Measurements from ENCODE around the gene GPATCH8. TPM values are rescaled to one million over a fixed set of nuclear protein-coding genes. Genes with fewer than 3 reads are reported as not detected.

Gene GPATCH8
- total RNA-seq, 1 experiment from 2014 or later: 40.8 TPM

- intact Hi-C loops (cut with micrococcal nuclease): no loop called here
- H3K9me3 Mint-ChIP-seq (ENCODE audit: unreplicated experiment): no peaks in the 10 kb centered on the region
- no TSS peak for BruUV-seq (replicated peaks)
- ChIA-PET POLR2A (interaction anchor here (0.7 to 1.1 kb wide), 3 partner anchors 132 to 151 kb away, joined by 3 read pairs; no protein-coding TSS in a partner anchor), CTCF (interaction anchor here (0.5 to 1.7 kb wide), 6 partner anchors 10 to 1479 kb away, joined by 3 to 8 read pairs (median 4); partner anchors contain the start of gene FAM171A2)
- no peak overlapping the region for H3K27ac Mint-ChIP-seq (ENCODE audit: low read depth, unreplicated experiment)
- no peaks in the 10 kb centered on the region for H3K27me3 Mint-ChIP-seq (ENCODE audit: insufficient read depth, unreplicated experiment)
- peaks cover 20% of the 10 kb centered on the region for H3K36me3 Mint-ChIP-seq (ENCODE audit: insufficient read depth, unreplicated experiment)
- H3K4me3 Mint-ChIP-seq (ENCODE audit: unreplicated experiment): no peak overlapping the region
- no peak for DNase-seq (ENCODE audit: unreplicated experiment)
- no peak for TF ChIP-seq CTCF (IDR thresholded peaks at IDR 0.05; ENCODE audit: unreplicated experiment)
- no peaks in the 10 kb centered on the region for H3K4me1 Mint-ChIP-seq (ENCODE audit: insufficient read depth, unreplicated experiment)
Observed at GRCh38 chr17:44352828-44353671, 150.2 kb downstream of the GPATCH8 start.

GRCh38 chr17:44351961-44352827 lies 151.0 kb downstream of the GPATCH8 start:
- POLR2A ChIA-PET: interaction anchor here (0.7 to 0.8 kb wide), 2 partner anchors 131 to 171 kb away, joined by 3 read pairs; no protein-coding TSS in a partner anchor
- TSS peak; percentile 67 for BruUV-seq (replicated peaks)
- TF ChIP-seq CTCF (IDR thresholded peaks at IDR 0.05; ENCODE audit: unreplicated experiment): no peak
- CTCF ChIA-PET: interaction anchor here (0.5 to 1.7 kb wide), 2 partner anchors 10 to 12 kb away, joined by 4 to 8 read pairs; partner anchors contain the start of gene FAM171A2
- Mint-ChIP-seq H3K27ac (ENCODE audit: low read depth, unreplicated experiment) (no peak overlapping the region), H3K4me3 (ENCODE audit: unreplicated experiment) (no peak overlapping the region), H3K4me1 (ENCODE audit: insufficient read depth, unreplicated experiment) (no peaks in the 10 kb centered on the region), H3K36me3 (ENCODE audit: insufficient read depth, unreplicated experiment) (peaks cover 20% of the 10 kb centered on the region), H3K27me3 (ENCODE audit: insufficient read depth, unreplicated experiment) (no peaks in the 10 kb centered on the region), H3K9me3 (ENCODE audit: unreplicated experiment) (no peaks in the 10 kb centered on the region)
- DNase-seq (ENCODE audit: unreplicated experiment): no peak
- intact Hi-C loops (cut with micrococcal nuclease): no loop called here

GRCh38 chr17:44351464-44351863 lies 151.7 kb downstream of the GPATCH8 start:
- intact Hi-C loops (cut with micrococcal nuclease): no loop called here
- H3K4me1 Mint-ChIP-seq (ENCODE audit: insufficient read depth, unreplicated experiment): no peaks in the 10 kb centered on the region
- no peaks in the 10 kb centered on the region for H3K9me3 Mint-ChIP-seq (ENCODE audit: unreplicated experiment)
- CTCF ChIA-PET: interaction anchor here (0.7 to 1.9 kb wide), 7 partner anchors 9 to 206 kb away, joined by 4 to 14 read pairs (median 6); partner anchors contain the start of gene FAM171A2
- no peaks in the 10 kb centered on the region for H3K27me3 Mint-ChIP-seq (ENCODE audit: insufficient read depth, unreplicated experiment)
- POLR2A ChIA-PET: interaction anchor here (0.7 kb wide), 1 partner anchor 172 kb away, joined by 3 read pairs; no protein-coding TSS in a partner anchor
- no peak for DNase-seq (ENCODE audit: unreplicated experiment)
- no peak overlapping the region for H3K27ac Mint-ChIP-seq (ENCODE audit: low read depth, unreplicated experiment)
- no peak for TF ChIP-seq CTCF (IDR thresholded peaks at IDR 0.05; ENCODE audit: unreplicated experiment)
- H3K4me3 Mint-ChIP-seq (ENCODE audit: unreplicated experiment): no peak overlapping the region
- H3K36me3 Mint-ChIP-seq (ENCODE audit: insufficient read depth, unreplicated experiment): peaks cover 20% of the 10 kb centered on the region
- no TSS peak for BruUV-seq (replicated peaks)
